Left lung (tissue), 10 donors: Measurements from ENCODE around the gene MATN4. TPM values are rescaled to one million over a fixed set of nuclear protein-coding genes. Genes with fewer than 3 reads are reported as not detected.

Experiments used
- ATAC-seq: fragments of 200-7000 bp; cut with Tn5 transposase; one replicate; pipeline ENCODE4 v1.9.1; 2020; ENCODE audit warnings: moderate library complexity
- DNase-seq, 4 donors: peaks; one replicate each; pipeline ENCODE4 v3.0.0-alpha.2; 2013 to 2020
- H3K27ac ChIP-seq, 2 donors: fragments of 200-600 bp; sonication (generic) in 1 of 2; one replicate each; pipeline versions ENCODE4 v1.5.0 to v1.8.0; 2020 to 2021
- H3K27me3 ChIP-seq, 2 donors: fragments of 200-600 bp; sonication (generic) in 1 of 2; one replicate each; pipeline versions ENCODE4 v1.5.0 to v1.8.0; 2020 to 2021
- H3K36me3 ChIP-seq, 2 donors: fragments of 200-600 bp; sonication (generic) in 1 of 2; one replicate each; pipeline versions ENCODE4 v1.5.0 to v1.8.0; 2020 to 2021
- H3K4me1 ChIP-seq, 2 donors: fragments of 200-600 bp; one replicate each; pipeline ENCODE4 v1.8.0; 2021
- H3K4me3 ChIP-seq, 2 donors: fragments of 200-600 bp; sonication (generic) in 1 of 2; one replicate each; pipeline versions ENCODE4 v1.5.0 to v1.8.0; 2020 to 2021; ENCODE audit warnings: mild to moderate bottlenecking in 1 of 2
- H3K9me3 ChIP-seq, 2 donors: fragments of 200-600 bp; sonication (generic) in 1 of 2; one replicate each; pipeline versions ENCODE4 v1.5.0 to v1.8.0; 2020 to 2021
- intact Hi-C, 2 donors: fragments of 100-400 bp; cut with DNase I; formaldehyde crosslinking; loops; one replicate each; pipeline versions ENCODE4 v1.11.2 to v1.14.2; 2022
- polyA plus RNA-seq, 6 donors: library from polyadenylated mRNA; unstranded; fragments of 120-200 nt; gene quantifications; one replicate each; pipeline ENCODE4 v1.2.1, GENCODE V29; 2013; ENCODE audit not compliant: insufficient read length in 6 of 6
- total RNA-seq, 2 donors: library from RNA; stranded (reverse); fragmentation: NEBNext Ultra II Directional; extraction: Animal tissue kit (Norgen Biotek cat#: 25700); gene quantifications; one replicate each; pipeline ENCODE4 v1.2.1, GENCODE V29; 2021
- TF ChIP-seq, protein P1 (sequence below), 2 donors: fragments of 200-600 bp; sonication (generic) in 1 of 2; IDR thresholded peaks; one replicate each; pipeline versions ENCODE4 v1.5.0 to v1.8.0; 2021; ENCODE audit warnings: antibody characterized with exemption in 2 of 2
- donor health status: DM: no; HTN: yes; CAD: no.
- donor health status: DM: no; HTN: no; CAD: no.

The MATN4 gene
- total and polyA plus RNA-seq, 8 donors = 0.07 to 0.23 (median 0.13) TPM; not detected in 4

DNA sequence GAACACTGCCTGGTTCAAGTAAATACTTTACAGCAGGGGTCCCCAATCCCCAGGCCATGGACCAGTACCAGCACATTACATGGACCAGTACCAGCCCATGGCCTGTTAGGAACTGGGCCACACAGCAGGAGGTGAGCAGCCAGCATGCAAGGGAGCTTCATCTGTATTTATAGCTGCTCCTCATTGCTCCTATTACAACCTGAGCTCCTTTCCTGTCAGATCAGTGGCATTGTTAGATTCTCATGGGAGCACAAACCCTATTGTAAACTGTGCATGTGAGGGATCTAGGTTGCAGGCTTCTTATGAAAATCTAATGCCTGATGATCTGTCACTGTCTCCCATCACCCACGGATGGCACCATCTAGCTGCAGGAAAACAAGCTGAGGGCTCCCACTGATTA lies 13.4 kb downstream of the MATN4 start:
- DNase-seq (no peak), ATAC-seq (no peak)
- H3K4me3 ChIP-seq = no peak overlapping the region
- peaks cover 8 to 23% of the 10 kb centered on the region in 2 donors for H3K4me1 ChIP-seq
- intact Hi-C loops = no loop called here
- TF ChIP-seq, protein P1, sequence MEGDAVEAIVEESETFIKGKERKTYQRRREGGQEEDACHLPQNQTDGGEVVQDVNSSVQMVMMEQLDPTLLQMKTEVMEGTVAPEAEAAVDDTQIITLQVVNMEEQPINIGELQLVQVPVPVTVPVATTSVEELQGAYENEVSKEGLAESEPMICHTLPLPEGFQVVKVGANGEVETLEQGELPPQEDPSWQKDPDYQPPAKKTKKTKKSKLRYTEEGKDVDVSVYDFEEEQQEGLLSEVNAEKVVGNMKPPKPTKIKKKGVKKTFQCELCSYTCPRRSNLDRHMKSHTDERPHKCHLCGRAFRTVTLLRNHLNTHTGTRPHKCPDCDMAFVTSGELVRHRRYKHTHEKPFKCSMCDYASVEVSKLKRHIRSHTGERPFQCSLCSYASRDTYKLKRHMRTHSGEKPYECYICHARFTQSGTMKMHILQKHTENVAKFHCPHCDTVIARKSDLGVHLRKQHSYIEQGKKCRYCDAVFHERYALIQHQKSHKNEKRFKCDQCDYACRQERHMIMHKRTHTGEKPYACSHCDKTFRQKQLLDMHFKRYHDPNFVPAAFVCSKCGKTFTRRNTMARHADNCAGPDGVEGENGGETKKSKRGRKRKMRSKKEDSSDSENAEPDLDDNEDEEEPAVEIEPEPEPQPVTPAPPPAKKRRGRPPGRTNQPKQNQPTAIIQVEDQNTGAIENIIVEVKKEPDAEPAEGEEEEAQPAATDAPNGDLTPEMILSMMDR (IDR thresholded peaks at IDR 0.05) = no peak
- no peak overlapping the region for H3K27ac ChIP-seq
- no peaks in the 10 kb centered on the region for H3K9me3 ChIP-seq
- H3K27me3 ChIP-seq = peaks cover 0 to 56% of the 10 kb centered on the region in 2 donors
- no peaks in the 10 kb centered on the region for H3K36me3 ChIP-seq

GRCh38 chr20:45294003-45294368 lies 14.1 kb downstream of the MATN4 start:
- peak overlapping the region in 1 of 2 donors; percentile 59 for H3K4me3 ChIP-seq
- DNase-seq (no peak), ATAC-seq (no peak)

DNA sequence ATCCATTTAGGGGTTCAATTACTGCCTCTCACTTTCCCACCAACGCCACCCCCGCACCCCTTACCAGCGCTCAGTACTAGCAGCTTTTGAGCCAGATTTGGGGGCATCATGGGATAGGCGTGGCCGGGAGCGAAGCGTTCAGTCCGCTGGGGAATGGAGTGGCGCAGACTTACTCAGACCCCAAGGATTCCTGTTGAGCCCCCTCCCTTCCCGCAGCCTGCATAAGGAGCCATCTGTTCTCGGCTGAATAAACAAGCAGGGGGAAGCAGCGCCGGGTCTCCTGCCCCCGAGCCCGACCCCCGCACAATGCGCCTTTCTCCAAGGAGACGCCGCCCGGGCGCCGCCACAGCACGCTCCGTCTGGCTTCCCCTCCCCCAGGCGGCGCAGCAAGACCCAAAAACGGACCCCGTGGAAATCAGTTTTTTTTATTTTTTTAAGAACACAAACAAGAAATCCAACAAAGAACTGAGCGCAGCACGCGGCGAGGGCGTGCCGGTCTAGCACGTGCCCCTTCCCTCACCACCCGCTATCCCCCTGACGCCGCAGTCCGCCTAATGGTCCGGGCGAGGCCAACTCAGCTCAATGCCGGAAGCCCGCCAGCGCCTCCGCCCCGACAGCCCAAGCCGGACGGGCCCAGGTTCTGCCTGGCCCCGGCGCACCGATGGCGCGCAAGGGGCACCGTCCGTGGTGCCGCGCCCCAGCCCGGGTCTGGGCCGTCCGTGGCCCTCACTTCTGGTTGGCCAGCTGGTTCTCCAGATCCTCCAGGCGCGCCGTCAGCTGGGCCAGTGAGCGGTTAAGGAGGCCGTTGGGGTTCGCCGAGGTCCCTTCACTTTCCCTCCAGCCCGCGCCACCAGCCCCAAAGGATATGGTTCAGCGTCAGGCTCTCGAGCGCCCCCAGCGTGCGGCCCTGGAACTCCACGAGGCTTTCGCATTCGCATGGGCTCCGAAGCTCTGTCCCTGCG lies 14.8 kb downstream of the MATN4 start:
- Histone ChIP-seq H3K9me3 (no peaks in the 10 kb centered on the region), H3K27ac (peak overlapping the region; percentile 7 to 77), H3K27me3 (peaks cover 0 to 56% of the 10 kb centered on the region in 2 donors), H3K36me3 (no peaks in the 10 kb centered on the region), H3K4me1 (peaks cover 8 to 23% of the 10 kb centered on the region in 2 donors), H3K4me3 (peak overlapping the region; percentile 45 to 59)
- peak; percentile 59 to 97 (median 74) for DNase-seq
- TF ChIP-seq, protein P1 (IDR thresholded peaks at IDR 0.05) = peak; percentile 92
- intact Hi-C loops = no loop called here
- peak; percentile 93 for ATAC-seq

More at GRCh38 chr20:45294003-45294368, 14.1 kb downstream of the MATN4 start:
- H3K27ac ChIP-seq = no peak overlapping the region
- peaks cover 0 to 56% of the 10 kb centered on the region in 2 donors for H3K27me3 ChIP-seq
- peaks cover 8 to 23% of the 10 kb centered on the region in 2 donors for H3K4me1 ChIP-seq
- no peaks in the 10 kb centered on the region for H3K36me3 ChIP-seq
- intact Hi-C loops = no loop called here
- TF ChIP-seq, protein P1 (IDR thresholded peaks at IDR 0.05) = no peak
- H3K9me3 ChIP-seq = no peaks in the 10 kb centered on the region

DNA sequence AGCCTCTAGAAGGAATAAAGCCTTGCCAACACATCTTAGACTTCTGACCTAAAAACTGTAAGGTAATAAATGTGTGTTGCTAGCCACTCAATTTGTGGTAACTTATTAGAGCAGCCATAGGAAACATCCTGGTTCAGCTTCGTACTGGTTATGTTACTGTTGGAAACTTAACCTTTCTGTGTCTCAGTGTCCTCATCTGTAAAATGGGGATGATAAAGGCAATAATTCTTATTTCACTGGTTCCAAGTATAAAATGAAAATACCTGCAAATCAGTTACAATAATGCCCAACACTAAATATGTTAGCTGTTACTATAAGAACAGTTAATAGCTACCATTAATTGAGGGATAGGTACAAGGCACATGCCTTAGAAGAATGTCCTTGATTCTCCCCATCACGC lies 15.8 kb downstream of the MATN4 start:
- Histone ChIP-seq H3K9me3 (no peaks in the 10 kb centered on the region), H3K36me3 (no peaks in the 10 kb centered on the region), H3K4me3 (no peak overlapping the region), H3K27me3 (peaks cover 0 to 46% of the 10 kb centered on the region in 2 donors), H3K27ac (no peak overlapping the region), H3K4me1 (peaks cover 8 to 23% of the 10 kb centered on the region in 2 donors)
- intact Hi-C loops = no loop called here
- TF ChIP-seq, protein P1 (IDR thresholded peaks at IDR 0.05) = no peak
- ATAC-seq (no peak), DNase-seq (no peak)

GRCh38 chr20:45291526-45291925 lies 16.6 kb downstream of the MATN4 start:
- ATAC-seq = no peak
- Histone ChIP-seq H3K4me1 (peaks cover 8 to 23% of the 10 kb centered on the region in 2 donors), H3K9me3 (no peaks in the 10 kb centered on the region), H3K36me3 (no peaks in the 10 kb centered on the region), H3K4me3 (no peak overlapping the region), H3K27ac (no peak overlapping the region), H3K27me3 (peaks cover 0 to 41% of the 10 kb centered on the region in 2 donors)
- intact Hi-C loops = no loop called here
- TF ChIP-seq, protein P1 (IDR thresholded peaks at IDR 0.05) = no peak
- DNase-seq = no peak
